Nephron (organoid): ENCODE results near the gene FCSK.

Source experiments
- H3K27ac Mint-ChIP-seq, 3 experiments: 2 replicates each; pipeline ENCODE4 v1.8.0; 2020; ENCODE audit warnings: mixed read lengths in 3 of 3, mild to moderate bottlenecking in 2 of 3, moderate library complexity in 1 of 3
- H3K27me3 Mint-ChIP-seq: 2 replicates; pipeline ENCODE4 v1.8.0; 2021; ENCODE audit warnings: low read depth, mild to moderate bottlenecking, moderate library complexity, mixed read lengths
- H3K36me3 Mint-ChIP-seq: 2 replicates; pipeline ENCODE4 v1.8.0; 2020; ENCODE audit warnings: low read depth, mixed read lengths
- H3K4me1 Mint-ChIP-seq: 2 replicates; pipeline ENCODE4 v1.8.0; 2020; ENCODE audit warnings: mixed read lengths
- H3K4me3 Mint-ChIP-seq, 3 experiments: 2 replicates each; pipeline ENCODE4 v1.8.0; 2020; ENCODE audit warnings: mild to moderate bottlenecking in 3 of 3, mixed read lengths in 3 of 3, moderate library complexity in 2 of 3
- H3K9me3 Mint-ChIP-seq: 2 replicates; pipeline ENCODE4 v1.8.0; 2020; ENCODE audit warnings: mixed read lengths
- CTCF ChIP-seq, 3 experiments: fragments of 200-600 bp; sonication (generic); IDR thresholded peaks; one replicate each; pipeline ENCODE4 v1.5.0; 2021; ENCODE audit warnings: antibody characterized with exemption in 3 of 3; ENCODE audit not compliant: unreplicated experiment in 3 of 3

FCSK gene

GRCh38 chr16:70527315-70527996 is 73.1 kb downstream of the FCSK start:
- no peak for TF ChIP-seq CTCF (IDR thresholded peaks at IDR 0.05; ENCODE audit: unreplicated experiment in 3 of 3)
- Mint-ChIP-seq H3K36me3 (peaks cover 48% of the 10 kb centered on the region), H3K4me1 (peaks cover 54% of the 10 kb centered on the region), H3K27me3 (no peaks in the 10 kb centered on the region), H3K9me3 (no peaks in the 10 kb centered on the region), H3K27ac (peak overlapping the region in 2 of 3 experiments; percentile 21 to 35), H3K4me3 (peak overlapping the region; percentile 76 to 88 (median 84))

GRCh38 chr16:70529051-70529777 is 74.8 kb downstream of the FCSK start:
- Mint-ChIP-seq H3K36me3 (peaks cover 64% of the 10 kb centered on the region), H3K4me1 (peaks cover 37% of the 10 kb centered on the region), H3K27ac (peak overlapping the region in 2 of 3 experiments; percentile 24 to 49), H3K9me3 (no peaks in the 10 kb centered on the region), H3K27me3 (no peaks in the 10 kb centered on the region), H3K4me3 (peak overlapping the region; percentile 21 to 60 (median 46))
- peak; percentile 41 to 59 (median 49) for TF ChIP-seq CTCF (IDR thresholded peaks at IDR 0.05; ENCODE audit: unreplicated experiment in 3 of 3)
